Transverse colon (tissue), 4 donors: ENCODE data around the gene TPSAB1. TPM values are rescaled to one million over a fixed set of nuclear protein-coding genes. Genes with fewer than 3 reads are reported as not detected.

Experiments
- DNase-seq: peaks from one replicate; pipeline ENCODE4 v3.0.0-alpha.2; 2019
- H3K27ac ChIP-seq, 4 donors: fragments of 200-600 bp; sonication (generic); 2 replicates each; pipeline ENCODE4 v1.5.1; 2016 to 2018; ENCODE audit warnings: inconsistent platforms in 4 of 4
- H3K27me3 ChIP-seq: fragments of 200-600 bp; sonication (generic); 2 replicates; pipeline ENCODE4 v1.5.1; 2017; ENCODE audit warnings: inconsistent platforms
- H3K36me3 ChIP-seq, 4 donors: fragments of 200-600 bp; sonication (generic); 2 replicates each; pipeline ENCODE4 v1.5.1; 2017 to 2019; ENCODE audit warnings: inconsistent platforms in 4 of 4
- H3K4me1 ChIP-seq, 4 donors: fragments of 200-600 bp; sonication (generic); 2 replicates each; pipeline ENCODE4 v1.5.1; 2017 to 2020; ENCODE audit warnings: inconsistent platforms in 4 of 4
- H3K4me3 ChIP-seq, 4 donors: fragments of 200-600 bp; sonication (generic); 1 replicate in 1 of 4; 2 replicates in 3 of 4; pipeline versions ENCODE4 v1.5.1 to v1.6.1; 2017 to 2019; ENCODE audit warnings: inconsistent platforms in 4 of 4
- H3K9me3 ChIP-seq, 2 donors: fragments of 200-600 bp; sonication (generic); 2 replicates each; pipeline ENCODE4 v1.5.1; 2017 to 2019; ENCODE audit warnings: inconsistent platforms in 2 of 2
- EP300 ChIP-seq: sonication (generic); formaldehyde crosslinking; IDR thresholded peaks from one replicate; pipeline ENCODE4 v1.6.1; 2017; ENCODE audit warnings: antibody characterized with exemption, low read depth
- POLR2A ChIP-seq: fragments of 450-650 bp; IDR thresholded peaks from one replicate; pipeline ENCODE4 v1.6.1; 2016; ENCODE audit warnings: antibody characterized with exemption, mild to moderate bottlenecking, moderate library complexity
- POLR2AphosphoS5 ChIP-seq, 3 donors: sonication (generic); formaldehyde crosslinking; IDR thresholded peaks; one replicate each; pipeline ENCODE4 v1.6.1; 2016; ENCODE audit warnings: antibody characterized with exemption in 3 of 3
- WGBS, 2 donors: methylation state at CpG; one replicate each; pipeline ENCODE4 v1.1.5; 2018; ENCODE audit warnings: low coverage in 1 of 2; 5-methylcytosine and 5-hydroxymethylcytosine counted together
- in situ Hi-C, 4 donors: fragments of 200-750 bp; cut with MboI; loops; one replicate each; pipeline versions ENCODE4 v1.15.0 to v1.15.1; 2017; ENCODE audit warnings: low sequenced_read_pairs in 3 of 4, low pct_ligation_motif_present in 1 of 4, low pct_unique_long_range_greater_than_20kb in 1 of 4
- intact Hi-C: fragments of 100-400 bp; cut with DNase I; formaldehyde crosslinking; loops from one replicate; pipeline ENCODE4 v1.15.1; 2023; ENCODE audit warnings: low total_unique reads
- total RNA-seq, 4 donors: library from RNA; depleted of rRNA; stranded (reverse); fragments of >200 nt; gene quantifications; one replicate each; pipeline ENCODE4 v1.1.0, GENCODE V29; 2016
- TF ChIP-seq, protein P1 (sequence below), 5 experiments: fragments of 200-600 bp in 3 of 5; fragments of 450-650 bp in 2 of 5; sonication (generic) in 3 of 5; IDR thresholded peaks; 1 replicate in 2 of 5; 2 replicates in 3 of 5; pipeline ENCODE4 v1.5.1; 2016 to 2017; ENCODE audit warnings: antibody characterized with exemption in 5 of 5, inconsistent platforms in 3 of 5, mild to moderate bottlenecking in 2 of 5, moderate library complexity in 1 of 5

The TPSAB1 gene
- total RNA-seq, 4 donors from 2014 or later: 9.4 to 33.7 (median 23.8) TPM

DNA sequence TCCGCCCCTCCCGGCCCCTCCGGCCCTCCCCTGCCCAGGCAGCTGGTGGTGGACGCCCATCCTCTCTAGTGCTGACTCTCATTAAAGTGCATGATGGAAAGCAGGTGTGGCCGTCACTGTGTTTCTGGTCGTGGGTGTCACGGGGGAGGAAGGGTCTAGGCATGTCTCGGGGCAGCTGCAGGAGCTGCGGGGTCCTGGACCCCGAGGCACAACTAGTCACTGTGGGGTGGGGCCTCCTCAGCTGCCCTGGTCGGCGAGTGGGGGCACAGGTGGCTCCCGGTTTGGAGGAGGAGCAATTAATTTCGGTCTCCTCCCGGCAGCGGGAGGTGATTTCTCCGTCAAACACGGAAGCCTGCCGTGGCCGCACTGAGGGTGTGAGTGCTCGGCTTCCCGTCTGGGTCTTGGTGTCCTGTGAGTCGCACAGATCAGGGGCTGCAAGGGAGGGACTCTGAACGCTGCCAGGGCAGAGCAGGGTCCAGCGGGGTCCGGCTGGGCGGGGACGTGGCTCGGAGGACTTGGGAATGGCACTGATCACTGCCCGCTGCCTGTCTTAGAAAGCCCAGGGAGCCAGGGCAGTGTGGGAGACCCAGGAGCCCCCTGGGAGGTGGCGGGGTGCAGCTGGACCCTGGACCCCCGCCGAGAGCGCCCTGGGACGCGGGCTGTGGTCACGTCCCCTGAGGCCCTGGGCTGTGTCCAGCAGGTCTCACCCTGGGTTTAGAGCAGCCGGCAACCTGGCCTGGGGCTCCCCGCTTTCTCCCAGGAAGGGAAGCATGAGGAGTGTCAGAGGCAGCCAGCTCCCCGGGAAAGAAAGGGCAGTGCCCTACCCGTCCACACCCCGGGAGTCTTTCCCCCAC is 18.6 kb downstream of the TPSAB1 start:
- H3K36me3 ChIP-seq: no peaks in the 10 kb centered on the region
- TF ChIP-seq, protein P1, sequence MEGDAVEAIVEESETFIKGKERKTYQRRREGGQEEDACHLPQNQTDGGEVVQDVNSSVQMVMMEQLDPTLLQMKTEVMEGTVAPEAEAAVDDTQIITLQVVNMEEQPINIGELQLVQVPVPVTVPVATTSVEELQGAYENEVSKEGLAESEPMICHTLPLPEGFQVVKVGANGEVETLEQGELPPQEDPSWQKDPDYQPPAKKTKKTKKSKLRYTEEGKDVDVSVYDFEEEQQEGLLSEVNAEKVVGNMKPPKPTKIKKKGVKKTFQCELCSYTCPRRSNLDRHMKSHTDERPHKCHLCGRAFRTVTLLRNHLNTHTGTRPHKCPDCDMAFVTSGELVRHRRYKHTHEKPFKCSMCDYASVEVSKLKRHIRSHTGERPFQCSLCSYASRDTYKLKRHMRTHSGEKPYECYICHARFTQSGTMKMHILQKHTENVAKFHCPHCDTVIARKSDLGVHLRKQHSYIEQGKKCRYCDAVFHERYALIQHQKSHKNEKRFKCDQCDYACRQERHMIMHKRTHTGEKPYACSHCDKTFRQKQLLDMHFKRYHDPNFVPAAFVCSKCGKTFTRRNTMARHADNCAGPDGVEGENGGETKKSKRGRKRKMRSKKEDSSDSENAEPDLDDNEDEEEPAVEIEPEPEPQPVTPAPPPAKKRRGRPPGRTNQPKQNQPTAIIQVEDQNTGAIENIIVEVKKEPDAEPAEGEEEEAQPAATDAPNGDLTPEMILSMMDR (IDR thresholded peaks at IDR 0.05): no peak
- H3K27ac ChIP-seq: no peak overlapping the region
- WGBS, 2 donors: 17% methylated on average over 17 of the region's 42 CpGs; no CpG with 5 or more reads in 1 of the 2 donors
- peaks cover 54% of the 10 kb centered on the region for H3K27me3 ChIP-seq
- H3K4me1 ChIP-seq: peaks cover 0 to 4% (median 3%) of the 10 kb centered on the region in 4 donors
- intact Hi-C loops (no loop called here), in situ Hi-C loops (no loop called here)
- no peak for DNase-seq
- H3K4me3 ChIP-seq: no peak overlapping the region
- no peaks in the 10 kb centered on the region for H3K9me3 ChIP-seq

DNA sequence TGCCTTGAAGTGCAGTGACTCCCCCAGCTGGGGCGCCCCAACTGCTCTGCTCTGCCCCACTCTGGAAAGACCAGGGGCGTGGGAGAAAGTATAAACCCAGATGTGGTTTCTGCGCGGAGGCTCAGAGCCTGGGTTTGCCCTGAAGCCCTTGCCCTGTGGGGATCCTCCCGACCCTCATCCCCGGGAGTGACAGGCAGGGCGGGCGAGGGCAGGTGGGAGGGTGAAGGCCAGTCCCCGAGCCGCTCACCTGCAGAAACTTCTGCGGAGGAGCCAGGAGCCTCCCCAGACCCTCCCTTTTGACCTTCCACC is 19.2 kb downstream of the TPSAB1 start:
- Histone ChIP-seq H3K4me1 (peaks cover 0 to 4% (median 3%) of the 10 kb centered on the region in 4 donors), H3K27me3 (peaks cover 54% of the 10 kb centered on the region), H3K4me3 (no peak overlapping the region), H3K27ac (no peak overlapping the region), H3K36me3 (no peaks in the 10 kb centered on the region), H3K9me3 (no peaks in the 10 kb centered on the region)
- DNase-seq: no peak
- in situ Hi-C loops (no loop called here), intact Hi-C loops (no loop called here)
- TF ChIP-seq POLR2A (no peak), EP300 (no peak), POLR2AphosphoS5 (IDR thresholded peaks at IDR 0.05) (no peak)
- TF ChIP-seq, protein P1 (IDR thresholded peaks at IDR 0.05): no peak
- 30% methylated on average over 11 of the region's 11 CpGs; no CpG with 5 or more reads in 1 of the 2 donors for WGBS, 2 donors

DNA sequence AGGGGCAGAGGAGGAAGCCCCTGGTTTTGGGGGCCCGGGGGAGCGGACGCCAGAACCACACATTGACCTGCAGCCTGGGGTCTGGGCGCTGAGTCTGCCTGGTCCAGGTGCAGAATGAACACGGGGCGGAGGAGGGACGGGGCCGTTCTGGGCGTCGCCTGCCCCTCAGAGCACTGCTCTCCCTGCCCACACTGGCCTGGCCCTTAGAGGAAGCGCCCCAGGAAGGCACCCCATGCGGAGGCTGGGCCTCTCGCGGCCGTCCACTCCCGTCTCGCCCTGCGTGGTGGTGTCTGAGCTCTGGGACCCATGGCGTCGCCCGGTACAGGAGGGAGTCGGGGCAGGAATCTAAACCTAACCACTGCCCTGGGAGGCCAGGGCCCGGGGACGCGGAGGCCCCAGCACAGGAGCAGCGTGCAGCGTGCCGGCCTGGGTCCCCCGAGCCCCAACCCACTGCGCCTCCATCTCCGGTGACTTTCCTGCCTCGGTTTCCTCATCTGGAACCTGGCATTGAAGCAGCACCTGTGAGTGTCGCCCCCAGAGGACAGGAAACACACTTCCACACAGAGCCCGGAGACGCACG is 19.7 kb downstream of the TPSAB1 start:
- in situ Hi-C loops: no loop called here
- Histone ChIP-seq H3K36me3 (no peaks in the 10 kb centered on the region), H3K27me3 (peaks cover 54% of the 10 kb centered on the region), H3K4me1 (peaks cover 0 to 4% (median 3%) of the 10 kb centered on the region in 4 donors), H3K9me3 (no peaks in the 10 kb centered on the region), H3K4me3 (no peak overlapping the region), H3K27ac (no peak overlapping the region)
- no peak for DNase-seq
- TF ChIP-seq POLR2A: no peak
- TF ChIP-seq EP300: no peak
- TF ChIP-seq POLR2AphosphoS5 (IDR thresholded peaks at IDR 0.05): no peak
- TF ChIP-seq, protein P1 (IDR thresholded peaks at IDR 0.05): no peak
- intact Hi-C loops: no loop called here
- WGBS, 2 donors: 70% methylated on average over 30 of the region's 36 CpGs; no CpG with 5 or more reads in 1 of the 2 donors

DNA sequence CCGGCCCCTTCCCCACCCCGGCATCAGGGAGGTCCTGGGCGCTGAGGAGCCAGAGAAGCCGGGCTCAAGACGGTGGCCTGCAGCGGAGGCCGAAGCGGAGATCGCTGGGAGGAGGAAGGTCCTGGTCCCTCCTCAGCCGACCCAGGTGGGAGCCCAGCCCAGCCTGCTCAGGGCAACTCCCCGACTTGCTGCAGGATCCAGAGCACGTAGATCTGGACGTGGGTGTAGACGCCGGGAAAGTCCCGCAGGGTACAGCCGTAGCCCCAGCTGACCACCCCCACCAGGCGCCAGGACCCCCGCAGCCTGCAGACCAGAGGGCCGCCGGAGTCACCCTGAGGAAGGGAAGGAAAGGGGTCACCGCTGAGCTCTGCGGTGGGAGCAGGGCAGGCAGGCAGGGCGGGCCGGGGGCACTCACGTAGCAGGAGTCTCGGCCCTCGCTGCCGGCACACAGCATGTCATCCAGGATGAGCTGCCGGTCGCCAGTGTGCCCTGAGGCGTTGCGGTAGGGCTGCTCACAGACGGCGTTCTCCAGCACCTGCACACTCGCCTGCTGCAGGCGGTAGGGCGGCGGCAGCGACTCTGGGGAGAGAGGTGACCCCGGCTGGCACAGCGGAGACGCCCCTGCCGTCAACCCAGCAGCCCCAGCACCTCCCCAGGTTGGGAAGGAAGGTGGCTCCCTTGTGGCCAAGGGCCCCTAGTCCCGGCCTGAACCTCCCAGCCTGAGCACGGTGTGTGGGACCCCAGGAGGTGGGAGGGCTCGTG is 20.8 kb downstream of the TPSAB1 start:
- no peak overlapping the region for H3K4me3 ChIP-seq
- peaks cover 0 to 4% (median 3%) of the 10 kb centered on the region in 4 donors for H3K4me1 ChIP-seq
- 17% methylated on average over 37 of the region's 47 CpGs; no CpG with 5 or more reads in 1 of the 2 donors for WGBS, 2 donors
- H3K36me3 ChIP-seq: no peaks in the 10 kb centered on the region
- intact Hi-C loops (no loop called here), in situ Hi-C loops (no loop called here)
- peaks cover 54% of the 10 kb centered on the region for H3K27me3 ChIP-seq
- H3K27ac ChIP-seq: no peak overlapping the region
- no peaks in the 10 kb centered on the region for H3K9me3 ChIP-seq
- TF ChIP-seq EP300: no peak
- no peak for TF ChIP-seq POLR2AphosphoS5 (IDR thresholded peaks at IDR 0.05)
- TF ChIP-seq POLR2A: no peak
- no peak for DNase-seq
